RPMI7951 (cell line): ENCODE measurements around the gene POLG. TPM values are rescaled to one million over a fixed set of nuclear protein-coding genes. Genes with fewer than 3 reads are reported as not detected.
A peak's percentile ranks its signal among the peaks of the same experiment; 100 is the strongest.

Source experiments
- DNase-seq: peaks from one replicate; pipeline ENCODE4 v3.0.0-alpha.2; 2012; ENCODE audit warnings: low read depth
- total RNA-seq: library from RNA; depleted of rRNA; stranded (reverse); fragments of >200 nt; shearing (Covaris generic); gene quantifications from 2 replicates; pipeline ENCODE4 v1.2.3, GENCODE V29; 2014

POLG gene
- total RNA-seq, 1 experiment from 2014 or later: 47.9 TPM

DNA sequence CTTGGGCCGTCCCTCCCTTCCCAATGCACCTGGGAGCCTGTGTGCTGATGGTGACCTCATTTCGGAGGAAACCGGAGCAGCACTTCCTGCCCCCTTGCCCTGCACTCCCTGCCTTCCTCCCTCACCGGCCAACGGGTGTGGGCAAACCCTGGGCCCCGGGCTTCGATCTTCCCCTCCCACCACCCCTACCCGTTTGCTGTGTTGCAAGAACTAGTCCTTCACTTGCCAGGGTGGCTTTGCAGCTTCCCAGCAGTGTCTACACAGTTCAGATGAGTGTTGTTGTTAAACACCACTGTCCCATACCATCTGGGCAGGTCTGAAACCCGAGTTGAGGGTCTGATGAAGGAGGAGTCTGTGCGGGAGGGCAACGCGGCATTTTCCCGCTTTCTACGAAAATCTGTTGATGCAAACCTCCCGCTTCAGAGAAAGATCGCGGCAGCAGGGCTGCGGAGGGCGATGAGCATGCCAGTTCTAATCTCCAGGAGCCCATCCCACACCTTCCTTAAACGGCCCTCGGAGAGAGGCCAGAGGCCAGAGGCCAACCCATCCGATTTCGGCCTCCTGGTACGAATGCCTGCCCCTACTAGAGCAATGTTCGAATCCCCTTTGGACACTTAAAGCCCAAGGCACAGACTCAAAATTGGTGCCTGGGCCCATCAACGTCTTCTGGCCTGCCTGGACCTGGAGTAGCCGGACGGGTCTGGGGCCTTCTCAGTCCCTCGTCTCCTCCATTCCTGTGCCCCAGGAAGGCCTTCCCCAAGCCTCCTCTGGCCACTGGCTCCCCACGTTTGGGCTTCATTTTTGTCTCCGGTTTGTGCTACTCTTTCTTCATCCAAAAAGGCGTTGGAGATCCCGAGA lies 35.7 kb upstream of the POLG start:
- no peak for DNase-seq

DNA sequence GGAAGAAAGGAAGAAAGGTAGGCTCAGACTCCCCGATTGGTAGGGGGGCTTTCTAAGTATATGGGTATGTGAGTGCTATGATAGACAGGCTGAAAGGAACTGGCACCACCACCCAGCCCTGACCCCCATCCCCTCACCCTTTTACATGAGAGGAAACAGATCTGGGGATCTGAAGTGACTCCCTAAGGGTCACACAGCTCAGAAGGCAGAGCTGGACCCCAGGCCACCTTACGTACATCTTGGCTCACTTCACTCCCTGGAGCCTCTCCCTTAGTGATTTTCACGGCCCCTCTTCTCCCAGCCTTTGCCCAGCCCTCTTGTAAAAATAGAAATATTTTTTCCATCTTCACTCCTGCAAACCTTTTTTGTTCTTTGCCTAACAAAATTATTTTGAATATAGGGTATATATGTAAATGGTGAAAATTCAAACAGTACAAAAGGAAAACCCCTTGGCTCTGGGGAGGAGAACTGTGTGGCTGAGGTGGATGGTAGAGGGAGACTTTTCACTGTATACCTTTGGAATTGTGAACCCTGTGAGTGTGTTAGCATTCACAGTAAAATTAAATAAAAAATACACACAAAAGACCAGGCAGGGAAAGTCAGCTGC lies 34.8 kb upstream of the POLG start:
- no peak for DNase-seq

DNA sequence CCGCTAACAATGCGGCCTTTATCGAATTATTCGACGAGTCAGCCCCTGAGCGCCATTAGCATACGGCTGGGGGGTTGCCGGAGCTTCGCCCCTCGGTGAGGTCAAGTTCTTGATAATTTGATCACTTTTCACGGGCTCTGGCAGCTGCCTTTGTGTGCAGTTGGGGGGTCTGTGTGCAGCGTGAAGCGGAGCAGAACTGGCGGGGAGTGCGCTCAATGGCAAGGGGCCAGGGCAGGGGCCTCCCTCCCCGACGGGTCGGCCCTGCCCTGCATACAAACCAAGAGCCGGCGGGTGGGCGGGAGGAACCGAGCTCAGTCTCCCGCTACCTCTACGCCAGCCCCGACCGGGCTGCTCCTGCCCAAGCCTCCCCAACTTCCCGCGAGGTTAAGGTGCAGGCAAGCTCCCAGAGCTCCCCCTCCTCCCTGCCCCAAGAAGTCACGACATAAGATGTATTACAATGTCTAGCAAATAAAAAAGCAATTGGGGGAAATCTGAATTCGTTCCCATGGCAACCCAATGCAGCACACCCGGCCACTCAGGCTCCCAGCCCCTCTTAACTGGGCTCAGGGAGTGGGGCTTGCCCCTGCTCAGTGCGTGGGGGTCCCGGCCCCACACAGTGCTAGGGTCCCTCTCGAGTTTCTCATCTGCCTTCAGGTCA lies 34.1 kb upstream of the POLG start:
- DNase-seq: no peak

DNA sequence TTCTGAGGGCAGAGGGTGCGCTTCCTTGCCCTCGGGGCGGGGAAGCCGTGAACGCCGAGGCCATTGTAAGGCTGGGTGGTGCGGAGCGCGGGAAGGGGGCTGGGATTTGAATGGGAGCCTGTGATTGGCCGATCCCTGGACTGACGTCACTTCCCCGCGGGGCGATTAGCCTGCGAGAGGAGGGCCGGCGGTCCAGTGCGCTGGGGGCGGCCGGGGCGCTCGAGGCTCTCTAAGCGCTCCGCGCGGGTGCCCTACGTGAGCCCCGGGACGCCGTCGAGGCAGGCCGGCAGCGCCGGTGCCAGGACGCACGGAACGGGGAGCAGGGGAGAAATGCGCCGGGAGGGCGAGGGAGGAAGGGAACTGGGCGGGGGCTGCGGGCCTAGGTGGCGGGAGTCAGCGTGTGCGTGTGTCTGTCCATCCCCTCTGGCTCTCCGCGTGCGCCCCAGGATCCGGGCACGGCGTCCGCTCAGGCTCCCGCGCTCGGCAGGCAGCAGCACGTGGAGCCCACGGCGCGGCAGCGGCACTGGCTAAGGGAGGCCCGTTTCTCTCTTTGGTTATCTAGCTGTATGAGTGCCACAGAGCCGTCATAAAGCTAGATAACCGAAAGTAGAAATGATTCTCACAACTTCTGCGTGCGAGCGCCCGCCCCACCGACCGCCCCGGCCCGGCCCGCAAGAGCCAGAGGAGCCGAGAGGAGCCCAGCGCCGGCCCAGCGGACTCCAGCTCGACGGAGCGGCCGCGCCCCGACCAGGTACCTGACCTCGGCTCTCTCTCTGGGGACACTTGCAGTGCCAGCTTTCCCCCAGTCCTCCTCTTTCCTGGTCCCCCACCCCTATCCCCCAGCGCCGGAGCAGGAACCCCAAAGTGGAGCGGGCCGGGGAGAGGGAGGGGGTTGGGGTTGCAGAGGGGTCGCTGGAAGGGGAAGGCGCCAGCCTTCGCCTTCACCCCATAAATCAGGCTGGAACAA lies 33.1 kb upstream of the POLG start:
- DNase-seq: peak; percentile 10

DNA sequence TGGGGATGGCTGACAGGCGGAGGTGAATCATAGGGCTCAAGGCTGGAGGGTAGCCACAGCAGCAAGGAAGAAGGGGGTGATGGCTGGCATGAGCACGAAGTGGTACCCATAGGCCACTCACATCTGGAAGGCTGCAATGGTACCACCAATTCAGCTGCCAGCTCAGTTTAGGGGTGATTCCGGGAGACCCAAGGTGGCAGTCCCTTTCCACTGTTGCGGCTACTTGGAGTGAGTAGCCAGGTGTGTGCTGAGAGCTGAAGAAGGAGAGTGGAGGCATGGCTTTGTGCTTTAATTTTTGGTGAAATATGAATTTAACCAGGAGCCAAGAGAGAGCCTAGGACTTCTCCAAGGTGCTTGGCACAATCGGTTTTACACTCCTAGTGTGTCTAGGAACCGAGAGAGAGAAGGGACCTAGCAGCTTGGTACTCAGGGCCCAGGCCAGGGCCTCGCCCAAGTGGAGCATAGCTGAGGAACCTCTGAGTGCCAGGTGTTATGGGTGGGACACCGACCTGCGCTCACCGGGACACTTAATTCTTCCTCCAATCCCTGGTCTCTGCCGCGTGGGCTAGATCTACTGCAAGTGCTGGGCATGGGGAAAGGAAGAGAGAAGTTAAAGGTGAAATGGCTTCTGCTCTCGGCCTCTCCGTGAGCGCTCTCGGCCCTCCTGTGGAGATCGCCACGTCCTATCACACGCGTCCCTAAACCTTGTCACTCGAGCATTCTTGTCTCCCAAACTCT lies 32.2 kb upstream of the POLG start:
- DNase-seq: no peak

DNA sequence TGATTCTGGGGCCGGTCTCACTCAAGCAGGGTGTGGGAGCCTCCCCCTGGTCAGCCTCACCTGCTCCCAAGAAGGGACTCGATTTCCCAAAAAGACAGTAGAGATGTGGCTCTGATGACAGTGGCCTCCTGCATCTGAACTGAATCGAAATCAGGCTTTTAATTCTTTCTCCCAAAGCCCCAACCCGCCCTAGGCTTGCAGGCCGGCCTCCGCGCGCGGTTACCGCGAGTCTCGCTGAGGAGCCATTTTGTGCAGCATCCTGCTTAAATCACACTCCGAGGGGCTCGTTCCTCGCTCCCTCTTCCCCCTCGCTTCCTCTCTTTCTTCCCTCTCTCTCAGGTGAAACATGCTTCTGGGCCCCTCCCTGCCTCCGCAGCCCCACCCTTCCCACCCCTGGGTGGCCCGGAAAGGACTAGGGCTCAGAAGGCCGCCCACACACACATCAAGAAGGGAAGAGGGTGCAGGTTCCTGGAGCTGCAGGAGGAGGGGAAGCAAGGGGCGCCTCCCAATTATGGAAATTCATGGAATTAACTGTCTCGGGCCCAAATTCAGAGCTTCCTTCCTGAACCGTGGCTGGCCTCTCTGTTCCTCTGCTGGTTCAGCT lies 30.9 kb upstream of the POLG start:
- DNase-seq: no peak

DNA sequence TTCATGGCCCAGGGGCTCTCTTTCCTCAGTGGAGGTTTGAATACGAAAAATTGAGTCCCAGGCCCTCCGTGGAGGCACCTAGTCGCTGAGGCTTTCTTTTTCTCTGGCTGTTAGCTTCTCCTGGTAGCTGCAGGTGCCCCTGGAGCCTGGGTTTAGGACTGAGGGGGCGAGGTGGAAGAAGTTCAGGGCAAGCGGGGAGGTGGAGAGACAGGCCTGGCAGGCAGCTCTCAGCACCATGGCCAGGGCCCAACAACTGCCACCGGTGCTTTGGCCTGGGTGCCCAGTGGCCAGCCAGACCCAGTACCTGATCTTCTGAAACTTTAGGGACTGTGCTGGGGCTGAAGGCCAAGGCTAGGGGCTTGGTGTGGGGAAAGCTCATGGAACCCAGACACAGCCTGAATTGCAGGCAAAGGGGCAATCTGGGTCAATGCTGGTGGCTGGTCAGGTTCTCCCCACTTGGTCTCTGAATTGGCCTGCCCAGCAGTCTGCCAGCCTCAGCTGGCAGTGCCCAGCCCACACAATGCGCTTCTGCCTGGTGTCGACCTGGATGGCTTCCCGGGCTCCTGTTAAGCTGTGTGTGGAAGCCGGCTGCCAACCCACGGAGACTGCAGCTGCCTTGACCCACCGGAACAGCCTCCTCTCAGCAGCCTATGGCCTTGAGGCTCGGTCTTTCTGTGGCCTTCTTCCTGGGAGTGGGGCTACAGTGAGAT lies 30.3 kb upstream of the POLG start:
- DNase-seq: no peak

DNA sequence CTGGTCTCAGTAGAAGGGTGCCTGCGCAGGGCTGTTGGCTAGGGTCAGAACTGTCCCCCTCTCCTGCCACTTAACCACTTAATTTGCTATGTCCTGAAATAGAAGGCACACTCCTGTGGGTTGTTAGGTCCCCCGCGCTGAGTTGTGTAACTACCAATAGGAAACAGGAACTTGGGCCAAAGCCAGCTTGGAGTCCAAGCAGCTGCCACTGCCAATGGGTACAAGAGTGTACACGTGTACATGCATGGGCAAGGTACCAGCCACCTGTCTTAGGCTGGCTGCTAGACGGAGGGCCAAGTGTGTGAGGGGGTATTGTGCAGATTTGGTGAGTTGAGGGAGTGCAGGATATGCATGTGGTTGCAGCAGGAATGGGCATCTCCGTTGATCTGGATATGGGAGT lies 29.7 kb upstream of the POLG start:
- DNase-seq: no peak

DNA sequence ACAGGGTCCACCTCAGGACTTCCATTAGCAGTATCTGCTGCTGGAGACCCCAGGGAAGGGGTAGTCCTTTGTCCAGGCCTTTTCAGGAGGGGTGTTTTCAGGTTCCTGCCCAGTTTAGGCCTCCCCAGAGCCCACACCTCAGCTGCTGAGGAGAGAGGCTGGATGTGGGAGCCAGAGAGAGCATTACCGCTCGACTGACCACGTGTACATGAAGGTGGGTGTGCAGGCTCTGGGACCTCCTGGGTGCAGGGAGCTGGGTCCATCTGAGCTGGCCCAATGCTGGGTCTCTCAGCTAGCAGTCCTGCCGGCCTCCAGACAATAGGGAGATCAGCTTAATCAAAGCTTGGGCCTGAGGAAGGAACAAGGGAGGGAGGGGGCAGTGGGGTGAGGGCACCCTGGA lies 29.1 kb upstream of the POLG start:
- DNase-seq: no peak

DNA sequence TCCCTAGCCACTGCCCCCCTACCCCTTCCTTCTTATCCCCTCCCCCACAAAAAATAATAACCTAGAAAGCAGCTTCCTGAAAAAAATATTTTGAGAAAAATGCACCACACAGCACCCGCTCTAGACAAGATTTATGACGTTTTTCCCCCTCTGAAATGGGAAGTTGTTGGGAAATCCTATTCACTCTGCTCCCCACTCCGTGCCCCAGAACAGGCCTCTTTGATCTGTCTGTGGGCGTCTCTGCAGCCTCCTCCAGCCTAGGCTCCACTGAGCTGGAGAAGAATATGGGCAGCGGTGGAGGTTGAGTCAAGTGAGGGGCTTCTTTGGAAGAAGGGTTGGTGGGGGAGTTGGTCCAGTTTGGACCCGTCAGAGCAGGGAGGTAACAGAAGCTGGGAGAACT lies 28.5 kb upstream of the POLG start:
- DNase-seq: no peak

DNA sequence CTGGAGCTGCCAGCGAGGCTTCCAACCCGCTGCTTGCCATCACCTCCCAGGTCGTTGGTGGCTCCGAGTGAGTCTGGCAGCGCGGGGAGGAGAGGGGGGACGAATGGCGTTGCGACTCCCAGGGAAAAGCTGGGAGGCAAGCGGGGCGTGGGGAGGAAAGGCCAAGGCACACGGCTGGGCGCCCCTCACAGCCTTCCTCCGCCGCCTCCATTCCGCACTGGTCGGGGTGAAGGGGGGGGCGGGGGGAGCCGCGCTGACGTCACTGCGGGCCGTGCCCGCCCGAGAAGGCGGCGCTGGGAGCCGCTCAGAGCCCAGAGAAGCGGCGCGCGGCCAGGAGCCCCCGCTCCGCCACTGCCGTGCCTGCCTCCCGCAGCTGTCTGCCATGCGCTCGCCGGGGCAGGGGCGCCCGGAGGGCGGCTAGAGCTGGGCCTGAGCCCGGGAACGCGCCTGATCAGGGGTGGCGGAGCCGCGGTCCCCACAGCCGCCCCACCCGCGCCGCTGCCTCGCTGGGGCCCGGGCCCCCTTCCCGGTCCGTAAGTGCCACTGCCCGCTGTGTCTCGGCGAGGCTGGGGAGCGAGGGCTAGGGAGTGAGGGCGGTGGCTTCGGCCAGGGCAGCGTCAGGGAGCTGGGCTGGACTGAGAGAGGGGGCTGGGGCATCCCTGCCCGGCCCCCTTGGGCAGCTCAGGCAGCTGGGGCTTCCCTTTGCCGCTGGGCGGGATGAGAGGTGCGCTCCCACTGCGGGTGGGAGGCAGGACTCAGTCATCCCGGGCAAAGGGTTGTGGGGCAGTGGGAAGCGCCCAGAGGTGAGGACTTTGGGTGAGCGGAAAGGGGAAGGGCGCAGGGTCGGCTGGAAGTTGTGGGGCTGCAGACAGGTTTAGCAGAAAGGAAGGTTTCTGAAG lies 27.8 kb upstream of the POLG start:
- no peak for DNase-seq

DNA sequence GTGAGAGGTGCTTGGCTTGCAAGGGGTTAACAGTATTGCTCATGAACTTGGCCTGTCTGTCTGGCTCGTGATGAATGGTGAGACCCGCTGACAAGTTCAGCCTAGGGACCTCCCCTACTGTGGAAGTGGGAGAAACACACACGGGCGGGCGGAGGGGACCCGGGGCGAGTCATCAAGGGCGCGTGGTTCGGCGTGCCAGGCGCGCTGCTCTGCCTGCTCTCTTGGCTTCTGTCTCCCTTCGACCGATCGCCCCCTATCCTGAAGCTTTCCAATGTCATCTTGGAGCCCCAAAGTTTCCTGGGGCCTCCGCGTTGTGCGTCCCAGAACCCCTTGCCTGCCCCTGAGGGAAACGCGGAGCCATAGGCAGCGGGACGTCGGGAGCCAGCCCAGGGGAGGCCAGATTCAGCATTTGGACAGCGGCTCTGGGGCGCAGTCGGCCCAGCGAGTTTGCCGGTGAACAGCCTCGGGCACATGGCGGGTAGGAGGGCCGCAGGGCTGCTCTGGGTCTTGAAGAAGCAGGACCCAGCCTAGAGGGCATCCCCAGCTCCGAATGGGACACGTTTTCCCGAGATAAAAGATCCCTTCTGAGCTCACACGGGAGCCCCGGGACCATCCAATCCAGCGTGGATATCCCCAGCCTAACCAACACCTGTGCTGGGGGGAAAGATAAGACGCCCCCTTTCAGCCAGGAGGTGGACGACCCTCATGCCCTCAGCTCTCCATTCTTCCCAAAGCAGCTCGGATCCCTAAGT lies 27.0 kb upstream of the POLG start:
- DNase-seq: peak; percentile 49

DNA sequence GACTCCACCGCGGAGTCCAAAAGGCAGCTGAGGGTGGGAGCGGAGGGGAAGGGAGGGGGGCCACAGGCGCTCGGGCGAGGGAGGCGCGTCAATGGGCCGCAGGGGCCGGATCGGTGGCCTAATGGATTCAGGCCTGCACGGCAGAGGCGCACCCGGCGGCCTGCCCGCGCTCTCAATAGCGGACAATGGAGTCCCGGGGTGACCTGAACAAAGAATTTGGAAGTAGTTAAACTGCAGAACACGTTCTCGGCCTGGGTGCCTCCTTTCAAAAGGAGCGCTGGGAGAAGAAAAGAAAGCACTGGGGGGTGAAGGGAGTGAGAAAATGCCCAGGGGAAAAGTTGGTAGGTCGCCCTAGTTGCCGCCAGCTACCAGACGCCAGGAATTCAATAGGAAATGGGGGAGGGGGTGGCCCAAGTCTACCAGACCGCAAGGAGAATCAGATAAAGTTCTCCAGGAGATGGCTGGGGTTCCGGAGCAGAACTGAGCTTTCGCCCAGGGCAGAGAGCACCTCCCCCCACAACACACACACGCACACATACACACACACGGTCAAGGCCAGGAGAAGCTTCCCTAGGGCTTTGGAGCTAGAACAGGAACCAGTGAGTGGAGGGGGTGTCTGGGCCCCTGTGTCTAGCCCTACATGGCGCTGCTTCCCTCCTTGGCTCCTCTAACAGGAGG lies 25.8 kb upstream of the POLG start:
- no peak for DNase-seq

DNA sequence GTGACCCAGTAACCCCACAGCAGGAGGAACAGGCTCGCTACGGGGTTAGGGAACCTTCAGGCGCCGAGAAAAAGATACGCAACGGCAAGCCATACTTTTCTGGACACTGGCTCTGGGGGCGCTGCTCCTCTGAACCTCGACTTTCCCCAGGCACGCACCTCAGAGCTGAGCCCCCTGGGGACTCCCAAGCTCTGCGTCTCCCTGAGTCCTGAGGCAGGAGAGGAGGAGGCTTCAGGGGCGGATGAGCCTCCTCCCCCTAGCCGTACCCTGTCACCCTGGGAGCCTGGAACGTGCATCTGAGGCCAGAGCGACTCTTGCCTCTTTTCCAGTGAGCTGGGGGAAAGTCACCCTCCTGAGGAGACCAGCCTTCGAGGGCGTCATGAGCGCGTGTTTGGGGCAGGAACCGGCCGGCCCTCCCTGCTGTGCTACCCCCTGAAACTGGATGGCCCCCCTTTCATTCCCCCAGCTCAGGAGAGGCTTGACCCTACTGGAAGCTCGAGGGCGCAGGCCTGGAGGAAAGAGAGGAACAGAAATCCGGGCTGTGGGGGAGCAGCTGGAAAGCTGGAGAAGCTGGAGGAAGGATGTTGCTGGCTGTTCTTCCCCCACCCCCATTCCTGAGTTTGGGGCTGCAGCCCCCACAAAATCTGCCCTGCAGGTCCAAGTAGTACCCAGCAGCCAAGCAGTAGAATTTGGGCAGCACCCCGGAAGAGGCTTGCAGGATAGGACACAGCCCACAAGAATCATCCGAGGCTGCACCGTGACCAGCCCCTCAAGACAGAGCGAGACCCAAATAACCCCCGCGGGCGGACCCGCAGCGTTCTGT lies 25.1 kb upstream of the POLG start:
- DNase-seq: no peak

DNA sequence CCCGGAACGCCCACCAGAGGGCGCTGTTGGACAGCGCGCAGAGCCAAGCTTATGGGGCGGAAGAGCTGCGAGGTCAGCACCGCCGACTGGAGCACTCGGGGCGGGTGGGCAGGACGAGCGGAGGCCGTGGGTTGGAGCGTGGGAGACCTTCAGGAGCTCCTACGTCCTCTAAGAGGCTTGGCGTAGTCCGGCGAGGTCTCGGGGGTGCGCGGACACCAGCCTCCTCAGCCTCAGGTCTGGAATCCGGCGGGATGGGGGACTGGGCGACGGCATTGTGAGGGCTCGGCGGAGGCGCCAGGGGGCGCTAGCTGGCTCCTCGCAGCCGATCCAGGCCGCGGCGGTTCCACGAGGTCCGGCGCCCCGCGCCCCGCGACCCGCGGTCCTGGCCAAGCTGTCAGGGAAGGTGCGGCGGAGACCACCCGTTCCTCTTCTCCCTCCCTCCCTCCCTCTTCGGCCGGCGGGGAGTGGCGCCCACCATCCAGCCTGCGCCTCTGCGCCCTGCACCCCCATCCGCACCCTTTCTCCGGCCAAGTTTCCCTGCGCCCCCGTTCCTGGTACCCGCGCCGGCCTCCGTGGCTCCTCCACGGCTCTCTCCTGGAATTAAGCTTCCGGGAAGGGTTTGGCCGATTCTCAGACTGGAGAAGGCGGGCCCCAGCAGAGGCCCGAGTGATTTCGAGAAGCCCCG lies 24.3 kb upstream of the POLG start:
- peak; percentile 54 for DNase-seq

DNA sequence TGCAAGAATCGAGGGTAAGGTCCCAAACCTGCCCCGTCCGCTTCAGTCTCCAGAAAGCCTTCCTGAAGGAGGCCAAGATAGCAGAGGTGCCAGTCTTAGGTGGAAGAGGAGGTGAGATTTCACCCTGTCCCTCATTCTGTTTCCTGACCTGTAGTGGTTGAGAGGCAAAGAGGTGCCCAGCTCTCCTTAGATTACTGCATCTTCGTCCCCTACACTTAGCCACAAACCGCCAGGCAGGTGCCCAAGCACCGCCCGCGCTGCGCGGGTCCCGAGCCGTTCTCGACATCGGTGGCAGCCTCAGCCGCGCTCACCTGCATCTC lies 23.8 kb upstream of the POLG start:
- DNase-seq: no peak
